NCI-H82 (cell line): Measurements from ENCODE around the gene TSPAN3.

Experiments used
- DNase-seq: peaks from one replicate; lab custom pipeline; 2025; lab: John Stamatoyannopoulos, UW

TSPAN3 gene

DNA sequence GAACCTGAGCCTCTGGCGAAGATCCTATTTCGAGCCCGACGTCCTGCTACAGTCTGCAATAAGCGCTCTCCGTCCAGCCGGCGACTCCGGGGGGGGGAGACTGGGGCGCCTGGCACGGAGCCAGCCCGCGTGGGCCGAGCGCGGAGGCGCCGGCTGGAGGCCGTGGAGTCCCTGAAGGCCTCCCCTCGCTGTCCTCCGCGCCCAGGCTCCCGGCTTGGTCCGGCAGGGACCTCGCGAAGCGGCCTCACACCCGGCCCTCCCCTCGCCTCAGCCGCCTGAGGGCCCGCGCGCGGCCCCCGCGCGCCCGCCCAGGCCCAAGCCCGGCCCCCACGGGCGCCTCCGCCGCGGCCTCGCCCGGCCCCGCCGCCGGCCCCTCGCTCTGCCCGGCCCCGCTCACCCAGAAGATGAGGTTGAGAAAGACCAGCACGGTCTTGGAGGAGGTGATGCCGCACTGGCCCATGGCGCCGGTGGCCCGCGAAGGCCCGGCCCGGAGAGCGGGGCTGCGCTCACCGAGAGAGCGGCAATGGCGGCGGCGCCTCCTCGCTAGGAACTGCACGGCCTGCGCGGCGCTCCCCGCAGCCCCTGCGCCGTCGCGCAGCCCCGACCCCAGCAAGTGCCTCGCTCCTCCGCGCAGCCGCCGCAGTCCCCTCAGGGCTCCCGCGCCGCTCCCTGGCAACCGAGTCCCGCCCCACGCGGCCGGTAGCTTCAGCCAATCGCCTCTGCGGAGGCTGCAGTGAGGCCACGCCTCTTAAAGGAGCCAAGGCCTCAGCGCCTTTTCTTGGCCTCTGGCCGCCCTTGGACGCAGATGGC, at the start of gene TSPAN3:
TSS of gene TSPAN3 (minus strand) at position 615 of the 810 bp plus-strand sequence. CDS start at position 460, 155 bp downstream.
- DNase-seq: peak; percentile 98

DNA sequence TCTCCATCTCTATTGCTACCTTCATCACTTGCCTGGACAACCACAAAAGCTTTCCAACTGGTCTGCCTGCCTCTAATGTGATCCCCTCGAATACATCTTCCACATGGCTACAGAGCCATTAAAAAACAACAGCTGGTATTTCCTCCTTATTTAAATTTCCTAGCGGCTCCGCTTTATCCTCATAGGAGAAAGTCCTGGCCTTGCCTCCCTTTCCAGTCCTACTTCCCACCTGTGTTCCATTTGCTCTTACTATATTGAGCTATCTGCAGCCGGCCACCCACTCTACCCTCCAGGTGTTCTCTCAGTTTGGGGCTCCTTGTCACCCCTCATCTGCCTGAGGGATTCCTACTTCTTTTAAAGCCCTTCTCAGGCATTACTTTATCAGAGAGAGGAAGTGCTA, 49.7 kb upstream of the TSPAN3 start:
- DNase-seq: peak; percentile 63

DNA sequence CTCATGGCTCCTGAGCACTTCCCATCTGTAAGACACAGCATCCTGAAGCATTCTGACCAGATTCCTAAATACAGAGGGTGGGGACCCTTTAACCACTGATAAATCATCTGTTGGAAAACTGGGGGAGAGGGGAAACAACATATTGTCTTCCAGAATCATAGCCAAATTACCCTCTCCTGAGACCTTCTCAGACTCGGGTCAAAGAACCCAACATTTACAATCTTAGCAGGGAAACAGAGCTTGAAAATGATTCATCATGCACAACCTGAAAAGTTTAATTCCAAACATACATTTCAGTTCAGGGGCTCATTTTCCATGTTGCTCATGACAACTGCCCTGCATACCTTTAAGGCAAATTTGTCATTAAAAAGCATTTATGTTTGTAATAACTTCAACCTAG, 48.5 kb upstream of the TSPAN3 start:
- DNase-seq: no peak

DNA sequence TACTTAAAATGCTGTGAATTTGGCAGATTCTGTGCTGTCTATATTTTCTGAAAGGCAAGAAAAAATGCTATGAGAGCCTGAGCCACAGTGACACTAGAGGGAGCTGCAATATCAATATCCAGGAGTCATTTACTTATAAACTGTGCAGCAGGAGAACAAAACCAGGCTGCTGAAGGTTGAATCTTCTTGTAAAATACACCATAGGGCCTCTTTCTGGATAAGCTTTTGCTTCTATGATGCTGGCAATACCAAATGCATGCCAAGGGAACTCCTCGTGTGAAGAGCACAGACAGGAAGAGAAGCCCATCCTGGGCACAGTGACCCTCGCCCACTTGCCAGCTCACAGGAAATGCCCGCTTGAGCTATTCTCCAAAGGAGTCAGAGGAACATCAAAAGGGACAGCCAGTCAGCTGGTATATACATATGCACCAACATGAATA, 48.0 kb upstream of the TSPAN3 start:
- DNase-seq: peak; percentile 86

DNA sequence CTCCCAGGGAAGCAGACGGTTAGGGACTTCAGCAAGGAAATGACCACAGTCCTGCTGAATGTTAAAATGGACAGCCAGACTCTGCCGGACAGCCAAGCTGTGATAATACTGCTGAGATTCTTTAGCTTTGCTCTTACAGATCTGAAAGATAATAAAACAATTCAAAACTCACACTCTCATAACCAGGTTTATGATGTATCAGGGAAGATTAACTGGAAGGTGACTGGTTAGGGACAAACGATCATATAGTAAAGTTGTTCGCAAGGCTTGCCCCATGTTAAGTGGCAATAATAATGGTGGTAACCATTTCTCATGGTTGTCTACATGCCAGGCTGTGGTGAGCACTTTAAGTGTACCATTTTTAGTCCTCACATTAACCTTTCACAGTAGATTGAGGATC, 44.3 kb upstream of the TSPAN3 start:
- no peak for DNase-seq

DNA sequence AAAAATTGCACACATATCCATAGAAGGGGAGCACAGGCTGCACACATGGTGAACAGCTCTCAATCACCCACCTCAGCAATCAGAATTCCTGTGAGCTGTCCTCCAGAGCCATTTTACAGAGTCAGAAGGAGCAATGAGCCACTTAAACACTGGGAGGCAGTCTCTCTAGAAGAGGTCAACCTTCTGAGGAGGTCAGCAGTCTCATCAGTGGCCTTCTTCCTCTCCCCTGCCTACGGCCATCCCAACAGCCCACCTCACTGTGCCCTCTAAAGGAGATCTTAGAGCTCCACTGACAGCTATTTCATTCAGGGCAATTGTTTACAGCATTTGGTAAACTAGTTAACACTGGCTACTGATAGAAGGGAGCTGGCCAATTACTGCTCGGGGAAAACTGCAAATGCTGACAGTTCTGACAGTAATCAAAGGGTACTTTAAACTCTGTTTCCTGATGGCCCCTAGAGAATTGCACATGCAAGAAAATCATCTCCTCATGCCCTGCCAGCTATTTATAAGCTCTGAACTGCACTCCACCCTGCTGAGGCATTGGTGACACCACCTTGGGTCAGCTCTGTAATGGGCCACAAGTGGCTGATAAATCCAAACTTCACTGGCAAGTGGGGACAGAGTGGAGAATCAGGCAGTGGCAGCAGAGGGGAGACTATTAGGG, 42.1 kb upstream of the TSPAN3 start:
- DNase-seq: no peak

DNA sequence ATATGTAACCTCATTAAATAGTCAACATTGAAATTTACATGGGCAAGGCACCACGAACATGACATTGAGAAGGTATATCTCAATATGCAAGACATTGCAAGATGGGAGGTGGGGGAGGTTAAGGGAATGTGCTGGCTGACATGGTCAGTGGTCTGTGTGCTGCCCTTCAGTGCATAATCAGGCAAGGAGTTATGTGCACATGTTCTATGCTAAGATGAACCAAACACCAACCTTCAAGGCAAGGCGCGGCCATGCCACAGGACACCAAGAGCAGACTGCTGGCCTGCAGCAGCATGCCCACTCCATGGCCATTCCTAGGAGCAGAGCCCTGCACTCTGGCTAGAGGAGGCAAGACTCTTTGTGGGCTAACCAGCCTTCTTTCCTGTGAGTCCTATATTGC, 40.9 kb upstream of the TSPAN3 start:
- DNase-seq: no peak

DNA sequence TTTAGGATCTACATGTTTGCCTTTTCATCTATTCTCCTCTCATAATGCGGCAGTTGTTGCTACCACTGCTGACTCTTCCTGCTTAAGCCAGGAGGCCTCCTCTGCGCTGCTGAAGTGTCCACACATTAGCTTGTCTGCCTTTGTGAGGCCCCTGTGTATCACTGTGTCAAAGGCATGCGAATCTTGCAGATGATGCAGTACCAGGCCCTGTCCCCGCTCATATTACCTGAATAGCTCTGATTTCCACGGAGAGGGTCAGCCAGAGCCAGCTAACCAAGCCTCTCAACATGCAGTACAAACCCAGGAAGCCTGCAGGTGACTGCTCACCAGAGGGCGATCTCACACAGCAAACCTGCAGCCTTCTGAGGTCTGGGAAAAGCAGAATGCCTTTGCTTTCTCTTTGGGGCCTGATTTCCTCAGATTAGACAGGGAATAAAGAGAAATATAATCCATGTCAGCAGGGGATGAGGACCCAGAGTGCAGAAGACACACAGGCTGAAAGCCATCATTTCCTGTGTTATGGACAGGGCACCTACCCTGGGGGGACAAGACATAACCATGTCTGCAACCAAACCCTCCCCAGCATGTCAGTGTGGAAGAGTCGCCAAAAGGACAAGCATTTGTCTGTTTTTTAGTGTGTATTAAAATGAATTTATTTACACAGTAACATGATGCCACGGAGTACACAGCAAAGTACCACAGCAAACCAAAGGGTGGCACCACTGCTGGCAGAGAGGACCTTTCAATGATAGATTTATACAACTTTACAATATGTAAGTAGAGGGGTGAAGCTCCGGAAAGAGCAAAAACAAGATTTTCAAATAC, 36.8 kb upstream of the TSPAN3 start:
- peak; percentile 87 for DNase-seq

DNA sequence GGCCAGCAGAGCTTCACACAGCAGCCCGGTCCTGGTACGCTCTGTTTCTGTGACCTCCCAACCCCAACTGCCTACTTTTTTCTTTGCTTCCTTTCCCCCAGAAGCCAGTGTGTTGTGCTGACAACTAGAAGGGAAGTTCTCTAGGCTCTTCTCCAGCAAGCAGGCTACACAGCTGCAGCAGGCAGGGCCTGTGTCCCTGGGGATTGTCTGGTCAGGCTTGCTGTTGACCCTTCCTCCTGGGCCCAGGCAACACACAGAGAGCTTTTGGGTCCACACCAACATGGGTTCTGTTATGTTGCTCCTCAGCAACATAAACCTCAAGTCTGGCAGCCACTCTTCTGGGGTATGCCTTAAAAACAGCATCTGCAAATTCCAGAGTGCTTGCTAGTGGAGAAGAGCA, 36.2 kb upstream of the TSPAN3 start:
- no peak for DNase-seq

DNA sequence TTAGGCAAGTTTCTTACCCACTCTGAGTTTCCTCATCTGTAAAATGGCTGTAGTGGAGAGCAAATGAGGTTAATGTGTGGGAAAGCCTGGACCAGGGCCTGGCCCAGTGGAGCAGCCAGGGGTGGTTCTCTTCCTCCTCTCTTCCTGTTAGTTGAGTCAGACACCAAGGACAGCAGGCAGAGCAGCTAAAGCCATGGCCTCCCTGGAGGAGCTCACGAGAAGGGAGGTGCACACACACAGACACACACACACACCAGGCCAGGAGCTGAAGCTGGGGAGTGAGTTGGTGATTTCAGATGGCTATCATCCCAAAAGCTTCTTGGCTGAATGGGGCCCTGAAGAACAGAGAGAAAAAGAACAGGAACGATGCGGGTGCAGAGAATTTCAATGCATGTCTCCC, 33.2 kb upstream of the TSPAN3 start:
- DNase-seq: no peak

DNA sequence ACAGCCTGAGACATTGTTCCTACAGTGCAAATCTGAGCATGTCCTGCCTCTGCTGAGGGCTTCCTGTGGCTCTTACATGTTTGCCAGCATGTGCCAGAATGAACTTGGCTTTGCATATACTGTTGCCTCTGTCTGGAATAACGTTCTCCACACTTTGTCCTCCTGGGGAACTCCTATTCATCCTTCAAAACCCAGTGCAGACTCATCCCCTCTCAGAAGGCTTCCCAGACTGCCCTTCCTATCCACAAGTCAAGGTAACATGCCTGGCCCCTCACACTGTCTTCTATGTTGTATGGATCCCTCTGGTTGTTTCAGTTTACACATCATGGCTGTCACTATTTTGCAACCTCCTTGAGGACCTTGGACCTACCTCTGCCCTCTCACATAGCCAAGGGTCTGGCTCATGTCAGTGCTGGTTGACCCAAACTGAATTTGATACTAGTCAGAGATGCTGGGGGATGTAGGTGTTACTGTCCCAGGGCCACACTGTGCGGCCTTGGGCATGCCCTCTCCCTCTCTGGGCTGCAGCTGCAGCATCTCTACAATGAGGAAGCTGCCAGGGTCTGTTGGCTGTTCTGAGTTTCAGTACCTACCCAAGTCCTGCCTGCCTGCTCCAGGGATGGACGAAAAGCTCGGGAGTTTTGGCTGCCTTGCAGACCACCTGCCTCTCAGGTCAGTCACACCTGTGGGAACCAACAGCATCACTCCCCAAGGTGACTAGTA, 29.0 kb upstream of the TSPAN3 start:
- no peak for DNase-seq

DNA sequence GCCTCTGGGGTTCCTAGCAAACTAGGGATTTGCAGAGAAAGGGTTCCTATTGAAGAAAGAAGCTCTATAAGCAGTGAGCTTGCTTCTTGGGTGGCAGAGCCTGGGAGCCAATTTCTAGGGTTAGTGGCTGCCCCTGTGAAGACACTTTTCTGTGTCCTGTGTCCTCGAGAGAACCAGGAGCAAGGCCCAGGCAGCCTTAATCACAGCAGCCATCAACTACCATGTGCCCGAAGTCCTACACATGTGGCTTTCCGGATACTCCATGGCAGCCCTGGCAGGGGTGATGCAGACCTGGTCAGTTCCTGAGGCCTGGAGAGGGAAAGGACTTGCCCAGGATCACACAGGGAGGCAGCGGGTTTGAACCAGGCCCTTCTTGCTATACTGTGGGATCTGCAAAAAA, 27.7 kb upstream of the TSPAN3 start:
- no peak for DNase-seq

DNA sequence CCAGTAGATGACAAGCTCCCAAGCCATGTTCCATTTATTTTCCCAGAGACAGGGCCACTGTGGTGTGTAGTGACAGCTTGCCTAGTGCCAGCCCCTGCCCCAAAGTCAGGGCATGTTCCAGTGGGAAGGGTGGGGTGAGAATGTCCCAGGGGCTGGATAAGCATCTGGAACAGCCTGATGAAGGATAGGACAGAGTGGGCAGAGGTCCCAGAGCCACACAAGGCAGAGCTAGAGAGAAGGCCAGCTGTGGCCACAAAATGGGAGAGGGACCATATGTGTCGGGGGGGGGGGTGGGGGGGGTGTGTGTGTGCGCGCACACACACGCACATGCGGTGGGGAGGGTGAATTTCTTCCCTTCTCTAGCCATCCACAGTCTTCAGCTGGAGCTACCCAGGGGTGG, 27.0 kb upstream of the TSPAN3 start:
- peak; percentile 79 for DNase-seq

DNA sequence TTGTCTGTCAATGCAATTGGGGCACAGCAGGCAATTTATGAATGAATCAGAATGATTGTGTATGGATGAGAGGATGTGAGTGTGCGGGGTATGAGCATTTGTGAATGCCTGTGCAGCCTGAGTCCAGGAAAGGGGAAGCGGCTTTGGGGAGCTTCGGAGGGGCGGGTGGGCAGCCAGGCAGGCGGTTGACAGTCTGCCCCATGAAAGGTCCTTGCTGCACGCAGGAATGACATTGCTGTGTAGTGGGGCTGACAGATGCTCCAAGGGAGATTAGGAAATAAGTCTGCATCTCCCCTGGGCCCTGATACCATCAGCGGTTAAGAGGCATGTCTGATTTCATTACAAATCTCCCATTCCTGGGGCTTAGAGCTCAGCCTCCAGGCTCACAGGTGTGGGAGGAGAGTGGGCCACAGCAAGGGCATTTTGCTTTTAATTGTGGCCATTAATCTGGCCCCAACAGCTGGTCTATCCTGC, 26.4 kb upstream of the TSPAN3 start:
- DNase-seq: peak; percentile 100

DNA sequence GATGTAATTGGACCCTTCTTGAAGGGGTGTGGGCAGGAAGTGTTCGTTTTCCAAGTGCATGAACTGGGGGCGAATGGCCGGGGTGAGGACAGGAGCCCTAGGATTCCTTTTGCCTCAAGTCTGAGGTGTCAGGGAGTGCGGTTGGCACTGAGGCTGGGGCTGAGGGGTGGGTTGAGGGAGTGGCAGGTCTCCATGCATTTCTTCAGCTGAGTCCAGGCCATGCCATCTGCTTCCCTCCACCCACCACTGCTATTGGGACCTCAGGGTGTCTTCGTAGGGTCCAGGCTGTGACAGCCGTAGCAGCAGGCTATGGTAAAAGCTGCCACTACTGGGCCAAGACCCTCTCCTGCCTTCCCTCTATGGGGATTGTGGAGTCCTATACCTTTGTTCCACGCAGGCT, 25.6 kb upstream of the TSPAN3 start:
- peak; percentile 55 for DNase-seq

DNA sequence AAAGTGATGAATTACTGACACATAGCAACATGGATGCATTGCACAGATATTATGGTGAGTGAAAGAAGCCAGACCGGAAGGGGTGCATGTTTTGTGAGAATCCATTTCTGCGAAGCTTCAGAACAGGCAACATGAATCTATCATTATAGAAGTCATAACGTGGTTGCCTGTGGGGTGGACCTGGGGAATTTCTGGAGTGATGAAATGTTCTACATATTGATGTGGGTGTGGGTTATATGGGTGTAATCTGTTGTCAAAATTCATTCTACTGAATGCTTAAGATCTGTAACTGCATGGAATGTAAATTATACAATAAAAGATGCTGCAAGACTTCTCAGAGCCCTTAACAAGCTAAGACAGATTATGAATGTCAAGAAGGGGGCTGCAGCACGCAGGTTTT, 25.2 kb upstream of the TSPAN3 start:
- DNase-seq: no peak

DNA sequence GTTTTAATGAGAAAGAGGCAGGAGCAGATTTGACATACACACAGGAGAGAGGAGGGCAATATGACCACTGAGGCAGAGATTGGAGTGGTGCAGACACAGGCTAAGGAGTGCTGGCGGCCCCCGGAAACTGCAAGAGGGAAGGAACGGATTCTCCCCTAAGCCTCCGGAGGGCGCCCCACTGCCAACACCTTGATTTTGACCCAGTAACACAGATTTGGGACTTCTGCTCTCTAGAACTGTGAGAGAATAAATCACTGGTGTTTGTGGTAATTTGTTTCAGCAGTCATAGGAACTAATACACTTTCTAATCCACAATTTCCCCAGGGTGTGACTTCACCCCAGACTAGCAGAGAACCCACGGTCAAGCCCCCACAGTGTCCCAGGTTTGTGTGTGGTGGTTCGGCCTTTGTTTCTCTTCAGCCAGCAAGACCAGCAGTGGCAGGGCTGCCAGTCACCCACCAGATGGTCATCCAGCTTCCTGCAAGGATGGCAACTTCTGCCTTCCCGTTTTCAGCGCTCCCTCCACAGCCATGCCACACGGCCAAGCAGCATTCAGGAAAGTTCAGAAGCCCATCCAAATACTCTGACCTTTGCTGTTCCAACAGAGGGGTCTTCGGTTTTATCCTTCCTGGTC, 23.6 kb upstream of the TSPAN3 start:
- peak; percentile 57 for DNase-seq

DNA sequence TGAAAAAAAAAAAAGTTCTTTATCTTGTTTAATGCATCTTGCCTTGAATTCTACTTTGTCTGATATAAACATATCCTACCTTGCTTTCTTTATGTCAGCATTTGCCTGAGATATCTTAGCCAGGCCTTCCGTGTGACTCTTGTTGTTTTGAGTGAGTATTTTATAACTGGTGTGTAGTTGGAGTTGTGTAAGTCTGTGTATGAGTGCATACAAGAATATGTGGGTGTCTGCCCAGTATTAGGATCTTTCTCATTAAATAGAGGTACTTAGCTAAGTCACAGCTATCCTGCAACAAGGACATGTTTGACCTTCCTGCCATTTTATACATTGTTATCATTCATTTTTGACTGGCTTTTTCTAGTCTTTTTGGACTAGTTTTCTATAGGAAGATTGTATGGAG, 22.5 kb upstream of the TSPAN3 start:
- DNase-seq: no peak

DNA sequence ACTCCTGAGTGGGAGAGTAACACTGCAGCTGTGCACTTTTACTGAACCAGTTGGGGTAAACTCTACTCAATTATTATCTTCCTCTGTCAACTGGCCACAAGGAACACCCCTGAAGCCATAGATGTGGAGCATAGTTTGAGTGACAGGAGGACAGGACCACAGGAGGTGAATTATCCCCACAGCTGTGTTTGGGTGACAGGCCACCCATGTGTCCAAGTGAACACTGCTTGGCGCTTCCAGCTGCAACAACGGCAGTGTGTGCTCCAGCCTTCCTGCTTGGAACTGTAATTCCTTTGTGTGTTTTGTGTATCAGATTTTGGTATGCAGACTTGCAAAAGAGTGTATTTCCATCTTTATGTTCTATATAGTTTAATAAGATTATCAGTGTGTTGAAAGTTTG, 20.2 kb upstream of the TSPAN3 start:
- DNase-seq: no peak

DNA sequence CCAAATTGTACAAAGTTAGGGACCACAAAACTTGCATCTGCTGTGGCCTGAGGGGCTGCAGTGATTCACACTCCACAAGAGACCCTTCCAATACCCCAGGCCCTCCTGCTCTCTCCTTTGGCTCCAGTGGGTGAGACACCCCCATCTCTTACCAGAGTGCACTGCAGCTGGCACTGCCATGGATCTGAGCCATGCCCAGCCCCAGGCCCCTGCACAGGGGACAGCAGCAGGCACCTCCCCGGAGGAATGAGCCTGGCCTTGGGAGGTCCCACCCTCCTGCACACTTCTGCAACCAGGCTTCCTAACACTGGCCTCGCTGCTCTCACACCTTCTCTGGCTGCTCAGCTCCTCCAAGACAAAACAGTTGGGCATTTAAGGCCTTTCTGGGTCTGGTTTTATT, 16.3 kb upstream of the TSPAN3 start:
- DNase-seq: no peak

DNA sequence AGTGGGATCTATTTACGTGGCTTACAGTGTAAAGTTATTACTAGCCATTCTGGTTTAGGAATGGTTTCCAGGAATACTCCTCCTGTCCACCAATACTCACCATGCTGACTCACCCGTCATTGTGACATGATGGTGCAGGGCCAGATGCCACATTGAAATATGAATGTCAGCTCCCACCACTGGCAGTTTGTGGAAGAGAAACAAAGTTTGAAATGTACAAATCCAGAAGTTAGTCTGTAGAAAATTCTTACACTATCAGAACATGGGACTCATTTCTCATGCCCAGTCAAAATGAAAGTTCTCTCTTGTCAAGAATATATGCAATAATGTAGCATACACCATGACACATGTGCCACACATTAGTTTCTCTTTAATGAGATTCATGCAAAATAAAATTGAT, 14.4 kb upstream of the TSPAN3 start:
- DNase-seq: no peak
